ENCODE results near the gene PDZD4.

- TF ChIP-seq, protein P1, sequence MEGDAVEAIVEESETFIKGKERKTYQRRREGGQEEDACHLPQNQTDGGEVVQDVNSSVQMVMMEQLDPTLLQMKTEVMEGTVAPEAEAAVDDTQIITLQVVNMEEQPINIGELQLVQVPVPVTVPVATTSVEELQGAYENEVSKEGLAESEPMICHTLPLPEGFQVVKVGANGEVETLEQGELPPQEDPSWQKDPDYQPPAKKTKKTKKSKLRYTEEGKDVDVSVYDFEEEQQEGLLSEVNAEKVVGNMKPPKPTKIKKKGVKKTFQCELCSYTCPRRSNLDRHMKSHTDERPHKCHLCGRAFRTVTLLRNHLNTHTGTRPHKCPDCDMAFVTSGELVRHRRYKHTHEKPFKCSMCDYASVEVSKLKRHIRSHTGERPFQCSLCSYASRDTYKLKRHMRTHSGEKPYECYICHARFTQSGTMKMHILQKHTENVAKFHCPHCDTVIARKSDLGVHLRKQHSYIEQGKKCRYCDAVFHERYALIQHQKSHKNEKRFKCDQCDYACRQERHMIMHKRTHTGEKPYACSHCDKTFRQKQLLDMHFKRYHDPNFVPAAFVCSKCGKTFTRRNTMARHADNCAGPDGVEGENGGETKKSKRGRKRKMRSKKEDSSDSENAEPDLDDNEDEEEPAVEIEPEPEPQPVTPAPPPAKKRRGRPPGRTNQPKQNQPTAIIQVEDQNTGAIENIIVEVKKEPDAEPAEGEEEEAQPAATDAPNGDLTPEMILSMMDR (conservative IDR thresholded peaks at IDR 0.05) = no peak
- TF ChIP-seq ZFX (IDR thresholded peaks at IDR 0.05) = no peak
These were observed 23.3 kb downstream of the PDZD4 start for GRCh38 chrX:153806999-153807575.
